Neural cell (in vitro differentiated cells): ENCODE data around the gene GPR85. TPM values are rescaled to one million over a fixed set of nuclear protein-coding genes. Genes with fewer than 3 reads are reported as not detected.

ENCODE experiments used
- H2AFZ ChIP-seq: fragments of 200-600, 300-800 bp; sonication (generic), shearing (Covaris generic); 2 replicates; pipeline ENCODE4 v1.6.0; 2014; ENCODE audit warnings: low read depth, mild to moderate bottlenecking, antibody characterized with exemption, low read length, moderate library complexity
- H3F3A ChIP-seq: fragments of 200-600 bp; shearing (Covaris generic); 2 replicates; pipeline ENCODE4 v1.6.1; 2016; ENCODE audit warnings: mild to moderate bottlenecking, moderate library complexity, mixed read lengths, antibody characterized with exemption, low read length; ENCODE audit not compliant: insufficient read depth, poor library complexity, severe bottlenecking
- H3K27ac ChIP-seq: fragments of 200-600, 300-800 bp; sonication (generic), shearing (Covaris generic); 2 replicates; pipeline ENCODE4 v1.5.1; 2014; ENCODE audit warnings: mild to moderate bottlenecking, low read length, moderate library complexity
- H3K27me3 ChIP-seq: fragments of 300-800, 200-600 bp; sonication (generic), shearing (Covaris generic); 2 replicates; pipeline ENCODE4 v1.6.0; 2014; ENCODE audit warnings: mild to moderate bottlenecking, low read depth, low read length, moderate library complexity; ENCODE audit not compliant: insufficient read depth
- H3K36me3 ChIP-seq: fragments of 300-800, 200-600 bp; sonication (generic), shearing (Covaris generic); 2 replicates; pipeline ENCODE4 v1.5.1; 2014; ENCODE audit warnings: mild to moderate bottlenecking, antibody characterized with exemption, low read length, moderate library complexity; ENCODE audit not compliant: insufficient read depth
- H3K4me2 ChIP-seq: fragments of 300-800, 200-600 bp; sonication (generic), shearing (Covaris generic); 2 replicates; pipeline ENCODE4 v1.6.0; 2014; ENCODE audit warnings: mild to moderate bottlenecking, low read length
- H3K4me3 ChIP-seq: fragments of 300-800, 200-600 bp; sonication (generic), shearing (Covaris generic); 2 replicates; pipeline ENCODE4 v1.5.1; 2014; ENCODE audit warnings: mild to moderate bottlenecking, low read length, moderate library complexity
- H3K79me2 ChIP-seq: fragments of 200-600 bp; shearing (Covaris generic); replicated peaks from 2 replicates; pipeline ENCODE4 v1.6.0; 2014; ENCODE audit warnings: mild to moderate bottlenecking, low read length, moderate library complexity; ENCODE audit not compliant: insufficient read depth
- H3K9ac ChIP-seq: fragments of 300-800, 200-600 bp; sonication (generic), shearing (Covaris generic); 2 replicates; pipeline ENCODE4 v1.6.1; 2016; ENCODE audit warnings: mild to moderate bottlenecking, low read length, mixed read lengths
- H3K9me2 ChIP-seq: fragments of 200-600 bp; shearing (Covaris generic); 2 replicates; pipeline ENCODE4 v1.6.1; 2016; ENCODE audit warnings: mild to moderate bottlenecking, low read length, mixed read lengths; ENCODE audit not compliant: insufficient read depth
- H3K9me3 ChIP-seq: fragments of 200-600, 300-800 bp; sonication (generic), shearing (Covaris generic); 2 replicates; pipeline ENCODE4 v1.6.1; 2016; ENCODE audit warnings: mild to moderate bottlenecking, mixed run types, low read length, moderate library complexity, mixed read lengths
- H4K20me1 ChIP-seq: fragments of 200-600 bp; shearing (Covaris generic); 2 replicates; pipeline ENCODE4 v1.6.1; 2016; ENCODE audit warnings: mild to moderate bottlenecking, mixed run types; ENCODE audit not compliant: insufficient read depth
- EP300 ChIP-seq: fragments of 450-650 bp; conservative IDR thresholded peaks from 2 replicates; pipeline ENCODE4 v1.6.1; 2014; ENCODE audit warnings: antibody characterized with exemption, mild to moderate bottlenecking, moderate library complexity; ENCODE audit not compliant: poor library complexity, severe bottlenecking
- EZH2 ChIP-seq: fragments of 200-600, 300-800 bp; shearing (Covaris generic), sonication (generic); IDR thresholded peaks from 2 replicates; pipeline ENCODE4 v1.6.1; 2014; ENCODE audit warnings: antibody characterized with exemption, low read length, borderline replicate concordance, mild to moderate bottlenecking; ENCODE audit not compliant: insufficient read depth, poor library complexity, severe bottlenecking
- MXI1 ChIP-seq: fragments of 450-650 bp; conservative IDR thresholded peaks from 2 replicates; pipeline ENCODE4 v1.6.1; 2014; ENCODE audit warnings: antibody characterized with exemption, mild to moderate bottlenecking; ENCODE audit not compliant: poor library complexity, severe bottlenecking
- POLR2AphosphoS5 ChIP-seq: IDR thresholded peaks from 2 replicates; pipeline ENCODE4 v1.6.1; 2012
- RAD21 ChIP-seq: fragments of 450-650 bp; conservative IDR thresholded peaks from 2 replicates; pipeline ENCODE4 v1.6.1; 2014; ENCODE audit warnings: antibody characterized with exemption, mild to moderate bottlenecking, moderate library complexity
- SMC3 ChIP-seq: fragments of 450-650 bp; conservative IDR thresholded peaks from 2 replicates; pipeline ENCODE4 v1.6.1; 2014; ENCODE audit warnings: antibody characterized with exemption, mild to moderate bottlenecking, moderate library complexity; ENCODE audit not compliant: poor library complexity
- TAF1 ChIP-seq: IDR thresholded peaks from 2 replicates; pipeline ENCODE4 v1.6.1; 2012; ENCODE audit warnings: low read depth
- polyA plus RNA-seq: library from polyadenylated mRNA; depleted of rRNA; stranded (reverse); fragments of >200 nt; gene quantifications from 2 replicates; pipeline ENCODE4 v1.2.3, GENCODE V29; 2014
- TF ChIP-seq, protein P1 (sequence below): IDR thresholded peaks from 2 replicates; pipeline ENCODE4 v1.6.1; 2012; ENCODE audit warnings: borderline replicate concordance
- TF ChIP-seq, protein P2 (sequence below): fragments of 450-650 bp; IDR thresholded peaks from 2 replicates; pipeline ENCODE4 v1.5.1; 2014; ENCODE audit warnings: antibody characterized with exemption, mild to moderate bottlenecking, moderate library complexity; ENCODE audit not compliant: poor library complexity, severe bottlenecking

GPR85 gene
- polyA plus RNA-seq, 1 donor from 2014 or later, result 85.5 TPM

DNA sequence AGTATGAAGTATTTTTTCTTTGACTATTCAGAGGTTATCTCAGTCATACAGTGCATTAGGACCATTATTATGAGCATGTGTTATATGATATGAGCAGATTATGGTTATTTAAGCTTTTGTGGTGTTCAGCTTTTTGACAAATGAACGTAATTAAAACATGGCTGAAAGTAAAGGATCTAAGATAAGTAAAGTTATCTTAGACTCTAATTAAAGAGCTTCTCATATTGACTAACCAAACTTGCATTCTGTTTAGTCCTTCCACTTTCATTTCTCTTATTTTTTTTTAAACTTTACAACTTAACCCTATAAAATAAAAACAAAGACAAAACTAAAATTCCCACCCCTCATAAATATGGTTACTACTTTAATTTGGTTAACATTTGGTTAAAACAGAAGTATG is 6.9 kb upstream of the GPR85 start:
- H3K4me3 ChIP-seq, result no peak overlapping the region
- no peak overlapping the region for H3K9ac ChIP-seq
- no peaks in the 10 kb centered on the region for H3K9me3 ChIP-seq
- H3K9me2 ChIP-seq, result no peaks in the 10 kb centered on the region
- no peaks in the 10 kb centered on the region for H4K20me1 ChIP-seq
- H2AFZ ChIP-seq, result no peak overlapping the region
- H3K27me3 ChIP-seq, result no peaks in the 10 kb centered on the region
- no peaks in the 10 kb centered on the region for H3K36me3 ChIP-seq
- H3K27ac ChIP-seq, result no peak overlapping the region
- H3K4me2 ChIP-seq, result no peak overlapping the region
- no peaks in the 10 kb centered on the region for H3F3A ChIP-seq
- no peaks in the 10 kb centered on the region for H3K79me2 ChIP-seq
- no peak for TF ChIP-seq TAF1
- no peak for TF ChIP-seq EP300
- no peak for TF ChIP-seq MXI1
- no peak for TF ChIP-seq RAD21

GRCh38 chr7:113092762-113093161 is 6.1 kb upstream of the GPR85 start:
- no peaks in the 10 kb centered on the region for H3K36me3 ChIP-seq
- H3K79me2 ChIP-seq, result no peaks in the 10 kb centered on the region
- no peak overlapping the region for H3K9ac ChIP-seq
- H3K9me3 ChIP-seq, result no peaks in the 10 kb centered on the region
- H4K20me1 ChIP-seq, result no peaks in the 10 kb centered on the region
- H2AFZ ChIP-seq, result no peak overlapping the region
- peaks cover 5% of the 10 kb centered on the region for H3F3A ChIP-seq
- H3K4me2 ChIP-seq, result no peak overlapping the region
- no peak overlapping the region for H3K4me3 ChIP-seq
- H3K27me3 ChIP-seq, result no peaks in the 10 kb centered on the region
- H3K9me2 ChIP-seq, result no peaks in the 10 kb centered on the region
- no peak overlapping the region for H3K27ac ChIP-seq
- TF ChIP-seq EZH2, result no peak
- TF ChIP-seq, protein P1, sequence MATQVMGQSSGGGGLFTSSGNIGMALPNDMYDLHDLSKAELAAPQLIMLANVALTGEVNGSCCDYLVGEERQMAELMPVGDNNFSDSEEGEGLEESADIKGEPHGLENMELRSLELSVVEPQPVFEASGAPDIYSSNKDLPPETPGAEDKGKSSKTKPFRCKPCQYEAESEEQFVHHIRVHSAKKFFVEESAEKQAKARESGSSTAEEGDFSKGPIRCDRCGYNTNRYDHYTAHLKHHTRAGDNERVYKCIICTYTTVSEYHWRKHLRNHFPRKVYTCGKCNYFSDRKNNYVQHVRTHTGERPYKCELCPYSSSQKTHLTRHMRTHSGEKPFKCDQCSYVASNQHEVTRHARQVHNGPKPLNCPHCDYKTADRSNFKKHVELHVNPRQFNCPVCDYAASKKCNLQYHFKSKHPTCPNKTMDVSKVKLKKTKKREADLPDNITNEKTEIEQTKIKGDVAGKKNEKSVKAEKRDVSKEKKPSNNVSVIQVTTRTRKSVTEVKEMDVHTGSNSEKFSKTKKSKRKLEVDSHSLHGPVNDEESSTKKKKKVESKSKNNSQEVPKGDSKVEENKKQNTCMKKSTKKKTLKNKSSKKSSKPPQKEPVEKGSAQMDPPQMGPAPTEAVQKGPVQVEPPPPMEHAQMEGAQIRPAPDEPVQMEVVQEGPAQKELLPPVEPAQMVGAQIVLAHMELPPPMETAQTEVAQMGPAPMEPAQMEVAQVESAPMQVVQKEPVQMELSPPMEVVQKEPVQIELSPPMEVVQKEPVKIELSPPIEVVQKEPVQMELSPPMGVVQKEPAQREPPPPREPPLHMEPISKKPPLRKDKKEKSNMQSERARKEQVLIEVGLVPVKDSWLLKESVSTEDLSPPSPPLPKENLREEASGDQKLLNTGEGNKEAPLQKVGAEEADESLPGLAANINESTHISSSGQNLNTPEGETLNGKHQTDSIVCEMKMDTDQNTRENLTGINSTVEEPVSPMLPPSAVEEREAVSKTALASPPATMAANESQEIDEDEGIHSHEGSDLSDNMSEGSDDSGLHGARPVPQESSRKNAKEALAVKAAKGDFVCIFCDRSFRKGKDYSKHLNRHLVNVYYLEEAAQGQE, result no peak

DNA sequence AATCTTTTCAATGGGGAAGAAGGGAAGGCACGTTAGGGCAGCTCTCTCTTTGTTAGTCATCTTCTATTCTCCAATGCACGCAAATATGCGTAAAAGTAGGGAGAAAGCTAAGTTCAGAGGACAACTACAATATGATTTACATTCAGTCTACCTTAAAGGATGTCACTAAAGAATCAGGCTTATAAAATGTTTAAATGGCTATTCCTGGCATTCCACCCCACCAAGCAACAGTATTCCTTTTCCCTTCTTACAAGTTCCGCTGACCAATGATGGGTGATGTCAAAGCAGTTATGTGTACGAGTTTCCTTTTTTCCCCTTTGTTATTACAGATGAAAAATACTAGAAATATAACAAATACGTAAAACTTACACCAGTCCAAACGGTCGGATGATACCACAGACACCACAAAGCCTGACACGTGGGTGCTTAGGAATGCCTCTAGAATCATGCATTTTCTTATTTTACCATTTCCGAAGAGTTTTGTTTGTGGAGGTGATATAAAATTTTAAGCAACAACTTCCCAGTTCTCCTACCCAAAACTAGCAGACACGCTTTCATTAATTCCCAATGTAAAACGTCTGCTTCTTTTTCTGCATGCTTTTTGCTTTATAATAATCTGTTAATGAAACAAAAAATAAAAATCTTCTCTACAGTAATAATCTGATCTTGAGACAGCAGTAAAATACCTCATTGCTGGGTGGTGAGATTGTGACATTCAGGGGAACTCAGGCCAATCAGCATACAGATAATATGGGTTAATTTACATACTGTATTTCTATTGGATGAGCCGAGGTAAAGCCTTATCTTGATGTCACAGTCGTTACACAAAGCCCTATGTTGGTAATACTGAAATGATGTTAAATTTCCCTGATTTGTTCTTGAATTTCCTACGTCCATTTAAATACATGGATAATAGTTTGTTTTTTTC is 708 bp upstream of the GPR85 start:
- H3K27ac ChIP-seq, result peak overlapping the region; percentile 95
- H3K9me2 ChIP-seq, result no peaks in the 10 kb centered on the region
- no peak overlapping the region for H2AFZ ChIP-seq
- no peaks in the 10 kb centered on the region for H3K36me3 ChIP-seq
- peak overlapping the region; percentile 70 for H3K4me3 ChIP-seq
- no peaks in the 10 kb centered on the region for H4K20me1 ChIP-seq
- no peaks in the 10 kb centered on the region for H3K27me3 ChIP-seq
- H3K79me2 ChIP-seq, result peaks cover 31% of the 10 kb centered on the region
- no peaks in the 10 kb centered on the region for H3K9me3 ChIP-seq
- TF ChIP-seq EP300, result no peak
- TF ChIP-seq, protein P2, sequence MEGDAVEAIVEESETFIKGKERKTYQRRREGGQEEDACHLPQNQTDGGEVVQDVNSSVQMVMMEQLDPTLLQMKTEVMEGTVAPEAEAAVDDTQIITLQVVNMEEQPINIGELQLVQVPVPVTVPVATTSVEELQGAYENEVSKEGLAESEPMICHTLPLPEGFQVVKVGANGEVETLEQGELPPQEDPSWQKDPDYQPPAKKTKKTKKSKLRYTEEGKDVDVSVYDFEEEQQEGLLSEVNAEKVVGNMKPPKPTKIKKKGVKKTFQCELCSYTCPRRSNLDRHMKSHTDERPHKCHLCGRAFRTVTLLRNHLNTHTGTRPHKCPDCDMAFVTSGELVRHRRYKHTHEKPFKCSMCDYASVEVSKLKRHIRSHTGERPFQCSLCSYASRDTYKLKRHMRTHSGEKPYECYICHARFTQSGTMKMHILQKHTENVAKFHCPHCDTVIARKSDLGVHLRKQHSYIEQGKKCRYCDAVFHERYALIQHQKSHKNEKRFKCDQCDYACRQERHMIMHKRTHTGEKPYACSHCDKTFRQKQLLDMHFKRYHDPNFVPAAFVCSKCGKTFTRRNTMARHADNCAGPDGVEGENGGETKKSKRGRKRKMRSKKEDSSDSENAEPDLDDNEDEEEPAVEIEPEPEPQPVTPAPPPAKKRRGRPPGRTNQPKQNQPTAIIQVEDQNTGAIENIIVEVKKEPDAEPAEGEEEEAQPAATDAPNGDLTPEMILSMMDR, result no peak
- TF ChIP-seq SMC3, result no peak
- TF ChIP-seq POLR2AphosphoS5, result peak; percentile 44
- TF ChIP-seq, protein P1, result peak; percentile 47
- no peak for TF ChIP-seq EZH2
- peak; percentile 7 for TF ChIP-seq TAF1
- H3K4me2 ChIP-seq, result peak overlapping the region; percentile 80
- peak overlapping the region; percentile 94 for H3K9ac ChIP-seq
- peaks cover 20% of the 10 kb centered on the region for H3F3A ChIP-seq
